ENCODE results near the gene RAPGEF5. TPM values are rescaled to one million over a fixed set of nuclear protein-coding genes. Genes with fewer than 3 reads are reported as not detected.

RAPGEF5 gene
- total RNA-seq, 6 experiments from 2014 or later: 15.5 to 56.4 (median 27.1) TPM

GRCh38 chr7:22128528-22128920 lies 228.4 kb downstream of the RAPGEF5 start:
- whole genome bisulfite sequencing (ENCODE audit: insufficient coverage, low coverage, low lambda C conversion rate, missing lambda C conversion rate): no CpG with 5 or more reads among the region's 4 CpGs
- Histone ChIP-seq H3K4me3 (no peak overlapping the region), H3K4me1 (no peaks in the 10 kb centered on the region), H3K27me3 (no peaks in the 10 kb centered on the region), H3K9me3 (no peaks in the 10 kb centered on the region), H3K36me3 (peaks cover 0 to 11% (median 5%) of the 10 kb centered on the region in 4 donors), H3K27ac (peak overlapping the region in 2 of 3 donors; percentile 24 to 41)
- DNase-seq: no peak
- ATAC-seq: no peak
- intact Hi-C loops (cut with DNase I): no loop called here
- TF ChIP-seq POLR2A (IDR thresholded peaks at IDR 0.05): no peak
- TF ChIP-seq, protein P1, sequence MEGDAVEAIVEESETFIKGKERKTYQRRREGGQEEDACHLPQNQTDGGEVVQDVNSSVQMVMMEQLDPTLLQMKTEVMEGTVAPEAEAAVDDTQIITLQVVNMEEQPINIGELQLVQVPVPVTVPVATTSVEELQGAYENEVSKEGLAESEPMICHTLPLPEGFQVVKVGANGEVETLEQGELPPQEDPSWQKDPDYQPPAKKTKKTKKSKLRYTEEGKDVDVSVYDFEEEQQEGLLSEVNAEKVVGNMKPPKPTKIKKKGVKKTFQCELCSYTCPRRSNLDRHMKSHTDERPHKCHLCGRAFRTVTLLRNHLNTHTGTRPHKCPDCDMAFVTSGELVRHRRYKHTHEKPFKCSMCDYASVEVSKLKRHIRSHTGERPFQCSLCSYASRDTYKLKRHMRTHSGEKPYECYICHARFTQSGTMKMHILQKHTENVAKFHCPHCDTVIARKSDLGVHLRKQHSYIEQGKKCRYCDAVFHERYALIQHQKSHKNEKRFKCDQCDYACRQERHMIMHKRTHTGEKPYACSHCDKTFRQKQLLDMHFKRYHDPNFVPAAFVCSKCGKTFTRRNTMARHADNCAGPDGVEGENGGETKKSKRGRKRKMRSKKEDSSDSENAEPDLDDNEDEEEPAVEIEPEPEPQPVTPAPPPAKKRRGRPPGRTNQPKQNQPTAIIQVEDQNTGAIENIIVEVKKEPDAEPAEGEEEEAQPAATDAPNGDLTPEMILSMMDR (IDR thresholded peaks at IDR 0.05): no peak

DNA sequence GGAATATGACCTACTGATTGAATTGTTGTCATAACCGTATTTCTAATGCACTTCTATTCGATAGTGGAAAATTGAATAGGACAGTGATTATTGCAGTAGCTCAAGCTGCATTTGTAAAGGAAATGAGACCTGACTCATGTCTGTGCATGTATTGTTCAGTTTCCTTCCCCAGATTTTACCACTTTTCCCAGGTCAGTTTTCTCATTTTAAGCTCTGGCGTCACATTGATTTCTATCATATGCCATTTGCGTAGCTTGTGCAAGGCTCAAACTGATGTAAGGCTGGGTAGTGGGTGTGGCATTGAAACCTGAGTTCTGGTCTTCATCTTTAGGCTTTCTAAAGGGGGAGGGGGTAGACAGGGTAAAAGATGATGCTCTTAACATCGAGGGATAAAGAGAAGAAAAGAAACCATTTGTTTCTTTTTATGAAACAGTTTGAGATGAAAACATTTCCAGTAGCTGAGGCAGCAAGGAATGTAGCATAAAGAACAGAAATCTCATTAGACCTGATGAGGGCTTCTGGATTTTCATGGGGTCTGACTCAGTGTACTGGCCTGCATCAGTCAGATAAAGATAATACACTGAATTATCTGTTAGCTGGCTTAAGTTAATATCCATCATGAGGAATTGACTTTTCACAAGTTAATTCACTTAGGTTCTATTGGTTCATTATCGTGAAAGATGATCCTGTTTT lies 229.0 kb downstream of the RAPGEF5 start:
- TF ChIP-seq POLR2A (IDR thresholded peaks at IDR 0.05): no peak
- TF ChIP-seq, protein P1 (IDR thresholded peaks at IDR 0.05): no peak
- Histone ChIP-seq H3K27me3 (no peaks in the 10 kb centered on the region), H3K4me1 (no peaks in the 10 kb centered on the region), H3K4me3 (no peak overlapping the region), H3K36me3 (peaks cover 0 to 11% (median 5%) of the 10 kb centered on the region in 4 donors), H3K27ac (peak overlapping the region in 2 of 3 donors; percentile 24 to 41), H3K9me3 (no peaks in the 10 kb centered on the region)
- DNase-seq: no peak
- ATAC-seq: peak; percentile 29 to 65 (median 44)
- WGBS (ENCODE audit: insufficient coverage, low coverage, low lambda C conversion rate, missing lambda C conversion rate): 66% methylated on average over 6 of the region's 6 CpGs
- intact Hi-C loops (cut with DNase I): no loop called here

- Histone ChIP-seq H3K4me3 (no peak overlapping the region), H3K27me3 (no peaks in the 10 kb centered on the region), H3K27ac (no peak overlapping the region), H3K36me3 (peaks cover 0 to 25% (median 6%) of the 10 kb centered on the region in 4 donors), H3K9me3 (no peaks in the 10 kb centered on the region), H3K4me1 (no peaks in the 10 kb centered on the region)
- TF ChIP-seq, protein P1 (IDR thresholded peaks at IDR 0.05): no peak
- TF ChIP-seq POLR2A (IDR thresholded peaks at IDR 0.05): no peak
- intact Hi-C loops (cut with DNase I): no loop called here
- DNase-seq (no peak), ATAC-seq (no peak)
- WGBS (ENCODE audit: insufficient coverage, low coverage, low lambda C conversion rate, missing lambda C conversion rate): 81% methylated on average over 6 of the region's 6 CpGs
Observed at GRCh38 chr7:22125436-22125835, 231.5 kb downstream of the RAPGEF5 start.

DNA sequence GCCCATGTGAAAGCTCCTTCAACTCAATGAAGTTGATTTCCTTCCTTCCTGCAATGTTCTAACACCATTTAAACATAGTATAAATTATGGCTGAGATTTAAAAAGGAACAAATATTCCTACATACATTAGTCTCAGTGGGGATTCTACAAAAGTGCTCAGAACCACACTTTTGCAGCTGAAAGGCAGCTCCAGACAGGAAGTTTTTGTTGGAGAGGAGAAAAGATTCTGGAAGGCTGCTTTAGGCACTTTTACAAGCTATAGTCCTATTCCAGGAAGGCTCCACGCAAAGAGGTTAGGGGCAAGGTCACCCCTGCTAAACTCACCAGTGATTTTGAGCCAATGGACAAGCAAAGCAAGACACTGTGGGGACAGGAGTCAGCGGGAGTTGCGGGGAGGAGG lies 232.0 kb downstream of the RAPGEF5 start:
- 61% methylated on average over 3 of the region's 3 CpGs for WGBS (ENCODE audit: insufficient coverage, low coverage, low lambda C conversion rate, missing lambda C conversion rate)
- H3K27ac ChIP-seq: no peak overlapping the region
- intact Hi-C loops (cut with DNase I): no loop called here

More for the DNA sequence above, 232.0 kb downstream of the RAPGEF5 start:
- TF ChIP-seq POLR2A (IDR thresholded peaks at IDR 0.05): no peak
- TF ChIP-seq, protein P1 (IDR thresholded peaks at IDR 0.05): no peak
- H3K4me1 ChIP-seq: no peaks in the 10 kb centered on the region
- ATAC-seq (peak in 1 of 4 donors; percentile 8), DNase-seq (no peak)
- H3K27me3 ChIP-seq: no peaks in the 10 kb centered on the region
- no peak overlapping the region for H3K4me3 ChIP-seq
- H3K9me3 ChIP-seq: no peaks in the 10 kb centered on the region
- peaks cover 0 to 25% (median 6%) of the 10 kb centered on the region in 4 donors for H3K36me3 ChIP-seq
